IMR-90 (cell line): ENCODE data around the gene PRTFDC1. TPM values are rescaled to one million over a fixed set of nuclear protein-coding genes. Genes with fewer than 3 reads are reported as not detected.

Experiments
- ATAC-seq: fragments of 200-7000 bp; cut with Tn5 transposase; 2 replicates; pipeline ENCODE4 v1.9.1; 2020; ENCODE audit warnings: low read depth, mild to moderate bottlenecking, moderate library complexity
- BruUV-seq: library from RNA; stranded (reverse); fragments of 400-500 nt; replicated peaks from 2 replicates; lab custom pipeline; 2021; lab: Mats Ljungman, UMichigan
- CTCF ChIA-PET: fragments of 300-600 bp; formaldehyde crosslinking; extraction: SDS; loops from one replicate; lab custom pipeline; 2021; ENCODE audit warnings: antibody characterized with exemption; lab: Yijun Ruan, JAX
- POLR2A ChIA-PET: fragments of 300-600 bp; sonication (Branson Sonifier 250); formaldehyde crosslinking; loops from one replicate; lab custom pipeline; 2022; ENCODE audit warnings: antibody characterized with exemption; ENCODE audit not compliant: unreplicated experiment; lab: Charles Lee
- DNase-seq: peaks from one replicate; pipeline ENCODE4 v3.0.0; 2013
- H2AFZ ChIP-seq: replicated peaks from 2 replicates; pipeline ENCODE3; 2013; ENCODE audit warnings: low read length, mild to moderate bottlenecking; ENCODE audit not compliant: poor library complexity
- H2AK5ac ChIP-seq: 2 replicates; pipeline ENCODE4 v1.6.1; 2013; ENCODE audit warnings: low read depth, low read length, inconsistent platforms
- H2AK9ac ChIP-seq: replicated peaks from 2 replicates; pipeline ENCODE3; 2013; ENCODE audit warnings: mild to moderate bottlenecking, low read depth, low read length, moderate library complexity; ENCODE audit not compliant: poor library complexity
- H2BK120ac ChIP-seq: 2 replicates; pipeline ENCODE4 v1.6.1; 2013; ENCODE audit warnings: low read depth, low read length, inconsistent platforms
- H2BK15ac ChIP-seq: 3 replicates; pipeline ENCODE4 v1.6.1; 2013; ENCODE audit warnings: low read depth, low read length, inconsistent platforms
- H2BK20ac ChIP-seq: 2 replicates; pipeline ENCODE4 v1.6.1; 2013; ENCODE audit warnings: low read depth, mild to moderate bottlenecking, inconsistent platforms, low read length, moderate library complexity
- H2BK5ac ChIP-seq: 2 replicates; pipeline ENCODE4 v1.6.1; 2013; ENCODE audit warnings: mild to moderate bottlenecking, low read depth, low read length, inconsistent platforms; ENCODE audit not compliant: poor library complexity, severe bottlenecking
- H3K14ac ChIP-seq: replicated peaks from 2 replicates; pipeline ENCODE4 v1.6.1; 2013; ENCODE audit warnings: low read depth, low read length, inconsistent platforms
- H3K18ac ChIP-seq: 2 replicates; pipeline ENCODE4 v1.6.1; 2013; ENCODE audit warnings: low read depth, low read length, control low read depth
- H3K23ac ChIP-seq: 2 replicates; pipeline ENCODE4 v1.6.1; 2013; ENCODE audit warnings: low read depth, low read length, inconsistent platforms
- H3K27ac ChIP-seq: 2 replicates; pipeline ENCODE4 v1.5.1; 2013; ENCODE audit warnings: mild to moderate bottlenecking, control low read depth, low read length; ENCODE audit not compliant: insufficient read depth
- H3K27me3 ChIP-seq: 2 replicates; pipeline ENCODE4 v1.6.1; 2013; ENCODE audit warnings: low read length; ENCODE audit not compliant: control insufficient read depth, insufficient read depth
- H3K36me3 ChIP-seq: 2 replicates; pipeline ENCODE4 v1.6.1; 2013; ENCODE audit warnings: low read length, mixed read lengths; ENCODE audit not compliant: control insufficient read depth, insufficient read depth
- H3K4ac ChIP-seq: 2 replicates; pipeline ENCODE4 v1.6.1; 2013; ENCODE audit warnings: low read depth, low read length, inconsistent platforms
- H3K4me1 ChIP-seq: 2 replicates; pipeline ENCODE4 v1.6.1; 2013; ENCODE audit warnings: low read length, mixed read lengths; ENCODE audit not compliant: control insufficient read depth, insufficient read depth
- H3K4me2 ChIP-seq: 2 replicates; pipeline ENCODE4 v1.6.1; 2013; ENCODE audit warnings: low read depth, mild to moderate bottlenecking, control low read depth, low read length, moderate library complexity
- H3K4me3 ChIP-seq: 2 replicates; pipeline ENCODE4 v1.5.1; 2013; ENCODE audit warnings: low read depth, mild to moderate bottlenecking, control low read depth, low read length, moderate library complexity; ENCODE audit not compliant: insufficient read depth
- H3K56ac ChIP-seq: 2 replicates; pipeline ENCODE4 v1.6.1; 2013; ENCODE audit warnings: low read length, inconsistent platforms; ENCODE audit not compliant: insufficient read depth; ENCODE audit errors: extremely low read depth
- H3K79me1 ChIP-seq, 2 experiments: 2 replicates each; pipeline ENCODE4 v1.6.1; 2013; ENCODE audit warnings: low read length in 2 of 2, inconsistent platforms in 1 of 2, low read depth in 1 of 2
- H3K9ac ChIP-seq: 2 replicates; pipeline ENCODE4 v1.6.1; 2013; ENCODE audit warnings: low read depth, low read length, control low read depth
- H3K9me1 ChIP-seq: 2 replicates; pipeline ENCODE4 v1.6.1; 2013; ENCODE audit warnings: low read length, inconsistent platforms; ENCODE audit not compliant: insufficient read depth
- H3K9me3 ChIP-seq: 2 replicates; pipeline ENCODE4 v1.6.1; 2013; ENCODE audit warnings: low read length; ENCODE audit not compliant: control insufficient read depth, insufficient read depth
- H4K20me1 ChIP-seq: 2 replicates; pipeline ENCODE4 v1.6.1; 2013; ENCODE audit warnings: low read length, inconsistent platforms; ENCODE audit not compliant: insufficient read depth
- H4K5ac ChIP-seq: 2 replicates; pipeline ENCODE4 v1.6.1; 2013; ENCODE audit warnings: mild to moderate bottlenecking, low read depth, low read length, control low read depth
- H4K8ac ChIP-seq, 2 experiments: 2 replicates each; pipeline ENCODE4 v1.6.1; 2013; ENCODE audit warnings: low read depth in 2 of 2, low read length in 2 of 2, control low read depth in 1 of 2, inconsistent platforms in 1 of 2
- H4K91ac ChIP-seq: 2 replicates; pipeline ENCODE4 v1.6.1; 2013; ENCODE audit warnings: low read depth, low read length, inconsistent platforms; ENCODE audit not compliant: insufficient read depth
- BHLHE40 ChIP-seq: fragments of 150-350 bp; IDR thresholded peaks from 2 replicates; pipeline ENCODE4 v1.6.1; 2016; ENCODE audit warnings: mild to moderate bottlenecking, low read depth, low read length
- FOS ChIP-seq: fragments of 150-350 bp; IDR thresholded peaks from 2 replicates; pipeline ENCODE4 v1.6.1; 2016; ENCODE audit warnings: low read depth, low read length
- RAD21 ChIP-seq: IDR thresholded peaks from 2 replicates; pipeline ENCODE4 v1.6.1; 2012; ENCODE audit warnings: low read length, improper control_type of control experiment
- WGBS, 2 experiments: methylation state at CpG; one replicate each; pipeline versions ENCODE4 v1.1.5 to v1.1.7; 2013; ENCODE audit warnings: missing lambda C conversion rate in 2 of 2; ENCODE audit not compliant: insufficient read length in 1 of 2; ENCODE audit errors: extremely low coverage in 2 of 2; 5-methylcytosine and 5-hydroxymethylcytosine counted together
- dilution Hi-C: fragments of 300-500 bp; cut with HindIII; formaldehyde crosslinking; loops from one replicate; pipeline ENCODE4 v1.14.3; 2018; ENCODE audit warnings: low sequenced_read_pairs; ENCODE audit not compliant: unreplicated experiment
- in situ Hi-C: fragments of 300-500 bp; cut with MboI; formaldehyde crosslinking; loops from 3 replicates; pipeline ENCODE4 v1.14.3; 2019; ENCODE audit warnings: low sequenced_read_pairs, inconsistent platforms, mixed read lengths
- intact Hi-C: fragments of 100-400 bp; cut with micrococcal nuclease; formaldehyde crosslinking; loops from 2 replicates; pipeline ENCODE4 v1.10.0; 2022
- polyA plus RNA-seq, 3 experiments: library from polyadenylated mRNA; depleted of rRNA; stranded (reverse); fragments of >200 nt; gene quantifications; 2 replicates each; pipeline ENCODE4 v1.2.3, GENCODE V29; 2012; ENCODE audit warnings: low replicate concordance in 1 of 3
- total RNA-seq: library from RNA; depleted of rRNA; stranded (reverse); fragments of >200 nt; gene quantifications from 2 replicates; pipeline ENCODE4 v1.2.3, GENCODE V29; 2012

The PRTFDC1 gene
- total and polyA plus RNA-seq, 2 of the 4 experiments (the other 2 are of a cell fraction) = 12.3 to 17.9 TPM

- DNase-seq (peak; percentile 89), ATAC-seq (peak; percentile 59)
- H2AK9ac ChIP-seq = no peak overlapping the region
- H3K79me1 ChIP-seq = peaks cover 0 to 12% of the 10 kb centered on the region in 2 experiments; a peak in 2 of 4 replicates
- H2BK5ac ChIP-seq = no peak overlapping the region
- H3K4ac ChIP-seq = no peak overlapping the region; the same call in 1 of the 2 replicates
- WGBS, 2 experiments = 38% methylated on average over 2 of the region's 11 CpGs; no CpG with 5 or more reads in 1 of the 2 experiments
- H3K56ac ChIP-seq = no peak overlapping the region
- no peak overlapping the region for H4K91ac ChIP-seq
- H3K27ac ChIP-seq = no peak overlapping the region
- H2BK15ac ChIP-seq = no peak overlapping the region
- H3K23ac ChIP-seq = no peak overlapping the region
- ChIA-PET POLR2A (interaction anchor here (0.7 kb wide), 1 partner anchor 460 kb away, joined by 5 read pairs; no protein-coding TSS in a partner anchor), CTCF (interaction anchor here (0.7 to 1.0 kb wide), 3 partner anchors 14 to 327 kb away, joined by 3 to 4 read pairs (median 3); no protein-coding TSS in a partner anchor)
- H3K14ac ChIP-seq = no peak overlapping the region
- H4K5ac ChIP-seq = no peak overlapping the region
- in situ Hi-C loops (no loop called here), intact Hi-C loops (no loop called here), dilution Hi-C loops (no loop called here)
- H2AFZ ChIP-seq = no peak overlapping the region
- H4K20me1 ChIP-seq = no peaks in the 10 kb centered on the region
- no peaks in the 10 kb centered on the region for H3K36me3 ChIP-seq
- H3K9me1 ChIP-seq = no peaks in the 10 kb centered on the region; the same call in none of the 2 replicates
- H3K9ac ChIP-seq = no peak overlapping the region
- H2AK5ac ChIP-seq = peak overlapping the region; percentile 37; the same call in 1 of the 2 replicates
- H2BK20ac ChIP-seq = no peak overlapping the region; the same call in 1 of the 2 replicates
- TF ChIP-seq RAD21 (no peak), BHLHE40 (no peak), FOS (0 out of 2 replicates have a peak, but pooled peaks have one; percentile 3)
- H3K4me2 ChIP-seq = no peak overlapping the region
- H3K4me3 ChIP-seq = no peak overlapping the region
- peak overlapping the region in 1 of 2 experiments; percentile 11; a peak in 1 of 4 replicates for H4K8ac ChIP-seq
- no peaks in the 10 kb centered on the region for H3K27me3 ChIP-seq
- BruUV-seq = no TSS peak
- H3K9me3 ChIP-seq = no peaks in the 10 kb centered on the region
- no peak overlapping the region for H3K18ac ChIP-seq
- H3K4me1 ChIP-seq = peaks cover 5% of the 10 kb centered on the region; the same call in 1 of the 2 replicates
- H2BK120ac ChIP-seq = no peak overlapping the region
These were observed 7.7 kb downstream of the PRTFDC1 start for GRCh38 chr10:24944512-24945255.
